Measurements from ENCODE around the gene SH3TC2. TPM values are rescaled to one million over a fixed set of nuclear protein-coding genes. Genes with fewer than 3 reads are reported as not detected.
A peak's percentile ranks its signal among the peaks of the same experiment; 100 is the strongest.
"Not testable (repeated sequence)": the region's sequence is repeated elsewhere in the genome, so short reads cannot be mapped to it uniquely, and the experiment has no call there.

Gene SH3TC2
- 70.0 TPM for total RNA-seq

DNA sequence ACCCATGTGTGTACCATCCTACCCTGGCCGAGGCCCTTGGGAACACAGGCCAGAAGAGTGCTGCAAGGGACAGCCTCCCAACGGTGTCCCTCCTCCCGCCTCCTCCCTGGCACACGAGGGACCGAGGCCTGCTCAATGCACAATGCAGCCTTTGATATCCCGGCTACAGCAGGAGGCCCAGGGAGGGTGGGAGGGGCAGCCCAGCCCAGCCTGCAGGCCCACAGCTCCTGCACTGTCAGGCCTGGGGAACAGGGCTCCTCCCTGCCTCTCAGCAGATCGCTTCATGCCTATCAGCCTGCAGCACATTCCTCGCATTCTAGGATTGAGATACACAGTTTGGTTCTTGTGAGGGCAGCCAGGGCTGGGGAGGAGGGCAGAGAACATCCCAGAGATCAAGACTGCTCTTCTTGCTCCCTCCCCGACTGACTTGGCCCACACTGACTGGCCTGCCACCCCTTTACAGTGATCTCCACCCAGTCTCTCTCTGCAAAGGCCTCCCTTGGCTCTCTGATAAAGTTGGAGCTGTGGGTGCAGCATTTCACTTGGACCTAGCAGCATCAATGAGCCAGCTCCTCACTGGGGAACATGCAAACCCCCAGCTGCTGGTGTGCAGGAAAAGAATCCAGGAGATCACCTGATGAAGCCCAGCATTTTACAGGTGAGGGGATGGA, at the start of gene SH3TC2:
TSS of gene SH3TC2 (minus strand) at position 46 of the 671 bp plus-strand sequence. CDS start at position 6, 40 bp downstream.
- no peak for DNase-seq (ENCODE audit: low spot score)

DNA sequence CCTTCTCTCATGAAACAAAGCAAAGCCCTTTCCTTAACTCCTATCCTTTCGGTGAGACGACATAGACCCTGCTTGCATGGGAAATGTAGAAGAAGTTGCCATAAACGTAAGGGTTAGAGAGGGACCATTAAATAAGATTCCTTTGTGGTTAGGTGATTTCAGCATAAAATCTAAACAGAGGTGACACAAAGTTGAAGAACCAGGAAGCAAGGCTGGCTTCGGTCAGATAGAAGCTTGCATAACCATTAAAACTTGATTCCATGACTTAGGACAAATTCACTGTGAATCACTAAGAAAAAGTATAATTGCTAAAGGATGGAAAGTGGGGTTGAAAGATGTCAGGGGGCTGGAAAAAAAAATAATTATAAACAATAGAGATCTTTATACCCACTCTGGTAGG, 47.5 kb upstream of the SH3TC2 start:
- DNase-seq (ENCODE audit: low spot score), result no peak

DNA sequence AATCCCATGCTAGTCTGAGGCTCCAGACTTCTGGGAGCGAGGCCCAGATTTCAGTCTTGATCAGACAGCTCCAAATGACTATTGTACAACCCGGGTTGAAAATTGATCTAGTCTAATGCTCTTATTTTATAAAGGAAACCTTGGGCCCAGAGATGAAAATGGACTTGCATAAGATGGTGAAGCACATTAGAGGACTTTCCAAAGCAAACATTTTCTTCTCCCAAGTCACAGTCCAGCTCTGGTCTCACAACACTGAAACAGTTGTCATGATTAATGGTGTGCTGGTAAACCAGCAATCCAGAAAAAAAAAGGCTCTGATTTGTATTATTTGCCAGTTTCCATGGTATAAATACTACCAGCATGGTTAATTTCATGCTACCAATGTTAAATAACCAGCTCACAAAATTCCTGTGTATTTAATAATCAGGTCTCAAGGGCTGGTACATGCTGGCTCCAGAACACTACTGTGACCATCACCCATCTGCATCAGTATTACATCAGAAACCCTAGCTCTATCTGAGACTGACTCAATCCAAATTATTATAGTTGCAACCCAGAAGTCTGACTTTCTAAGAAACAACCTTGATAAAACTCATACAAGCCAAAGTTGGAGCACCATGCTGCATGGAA, 45.9 kb upstream of the SH3TC2 start:
- DNase-seq (ENCODE audit: low spot score), result no peak

DNA sequence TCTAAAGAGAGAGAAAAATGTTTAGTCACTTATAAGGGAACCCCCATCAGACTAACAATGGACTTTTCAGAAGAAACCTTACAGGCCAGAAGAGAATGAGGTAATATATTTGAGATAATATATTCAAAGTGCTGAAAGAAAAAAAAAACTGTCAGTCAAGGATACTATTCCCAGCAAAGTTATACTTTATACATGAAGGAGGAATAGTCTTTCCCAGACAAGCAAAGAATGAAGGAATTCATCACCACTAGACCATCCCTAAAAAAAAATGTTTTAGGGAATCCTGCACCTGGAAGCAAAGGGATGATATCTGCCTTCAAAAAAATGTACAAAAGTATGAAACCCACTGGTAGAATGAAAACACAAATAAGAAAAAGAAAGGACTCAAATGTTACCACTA, 37.5 kb upstream of the SH3TC2 start:
- no peak for DNase-seq (ENCODE audit: low spot score)

DNA sequence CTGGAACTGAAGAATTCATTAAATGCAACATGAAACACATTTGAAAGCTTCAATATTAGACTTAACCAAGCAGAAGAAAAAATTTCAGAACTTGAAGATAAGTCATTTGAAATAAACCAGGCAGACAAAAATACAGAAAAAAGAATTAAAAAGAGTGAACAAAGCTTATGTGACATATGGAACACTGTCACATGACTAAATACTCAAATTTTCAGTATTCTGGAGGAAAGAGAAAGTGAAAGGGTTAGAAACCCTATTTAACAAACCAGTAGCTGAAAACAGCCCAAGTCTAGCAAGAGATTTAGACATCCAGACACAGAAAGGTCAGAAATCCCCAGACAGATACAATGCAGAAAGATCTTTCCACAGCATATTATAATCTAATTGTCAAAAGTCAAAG, 37.1 kb upstream of the SH3TC2 start:
- DNase-seq (ENCODE audit: low spot score), result no peak

DNA sequence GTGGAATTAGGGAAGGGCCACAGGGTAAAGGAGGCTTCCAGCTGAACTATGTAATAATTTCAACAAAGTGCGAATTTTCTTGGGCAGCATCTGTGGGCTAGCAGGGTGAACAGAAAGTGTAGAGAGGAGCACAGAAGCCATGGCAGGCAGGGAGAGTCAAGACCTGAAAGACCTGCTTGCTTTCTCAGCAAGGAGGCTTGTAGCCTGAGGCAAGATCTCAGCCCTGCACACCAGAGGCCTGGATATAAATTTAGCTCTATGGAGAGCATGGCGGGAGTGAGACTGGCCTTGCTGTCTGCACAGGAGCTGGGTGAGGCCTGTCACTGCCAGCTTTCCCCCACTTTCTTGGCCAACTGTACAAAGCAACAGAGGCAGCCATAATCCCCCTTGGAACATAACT, 32.1 kb upstream of the SH3TC2 start:
- DNase-seq (ENCODE audit: low spot score), result no peak

DNA sequence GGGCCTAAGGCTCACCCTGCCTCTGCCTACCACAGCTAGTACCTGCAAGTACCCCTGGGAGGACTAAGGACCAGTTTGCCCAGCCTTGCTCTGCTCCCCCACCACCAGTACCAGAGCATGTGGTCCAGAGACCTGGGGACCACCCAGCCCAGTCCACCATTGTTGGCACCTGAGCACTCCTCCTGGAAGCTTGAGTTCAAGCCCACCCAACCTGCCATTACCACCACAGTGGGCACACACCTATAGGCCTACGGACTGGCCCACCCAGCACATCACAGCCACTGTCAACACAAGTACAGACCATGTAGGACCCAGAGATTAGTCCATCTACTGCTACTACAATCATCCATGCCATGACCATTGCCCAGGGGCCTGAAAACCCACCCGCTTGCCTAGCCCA, 30.8 kb upstream of the SH3TC2 start:
- no peak for DNase-seq (ENCODE audit: low spot score)

DNA sequence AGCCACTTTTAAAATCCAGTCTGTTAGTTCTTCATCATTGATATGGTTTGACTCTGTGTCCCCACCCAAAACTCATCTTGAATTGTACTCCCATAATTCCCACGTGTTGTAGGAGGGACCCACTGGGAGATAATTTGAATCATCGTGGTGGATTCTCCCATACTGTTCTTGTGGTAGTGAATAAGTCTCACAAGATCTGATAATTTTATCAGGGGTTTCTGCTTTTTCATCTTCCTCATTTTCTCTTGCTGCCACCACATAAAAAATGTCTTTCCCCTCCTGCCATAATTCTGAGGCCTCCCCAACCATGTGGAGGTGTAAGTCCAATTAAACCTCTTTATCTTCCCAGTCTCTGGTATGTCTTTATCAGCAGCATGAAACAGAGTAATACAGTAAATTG, 26.9 kb upstream of the SH3TC2 start:
- no peak for DNase-seq (ENCODE audit: low spot score)

DNA sequence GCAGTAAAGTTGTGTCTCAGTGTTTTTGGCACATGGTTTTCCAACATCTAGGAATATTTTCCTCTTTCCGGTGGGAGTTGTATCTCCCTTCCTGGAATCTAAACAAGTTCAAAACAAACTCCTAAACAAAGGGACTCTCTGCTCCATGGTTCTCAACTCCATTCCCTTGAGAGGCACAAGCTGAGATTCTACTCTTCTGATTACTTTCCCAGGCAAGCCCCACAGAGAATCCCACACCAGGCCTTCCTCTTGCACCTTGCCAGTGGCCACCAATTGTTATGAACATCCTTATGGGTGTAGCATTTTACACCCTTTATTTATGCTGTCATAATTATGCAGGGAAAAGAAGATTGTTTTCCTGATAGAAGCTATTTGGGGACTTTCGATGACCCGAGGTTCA, 25.8 kb upstream of the SH3TC2 start:
- DNase-seq (ENCODE audit: low spot score), result no peak

DNA sequence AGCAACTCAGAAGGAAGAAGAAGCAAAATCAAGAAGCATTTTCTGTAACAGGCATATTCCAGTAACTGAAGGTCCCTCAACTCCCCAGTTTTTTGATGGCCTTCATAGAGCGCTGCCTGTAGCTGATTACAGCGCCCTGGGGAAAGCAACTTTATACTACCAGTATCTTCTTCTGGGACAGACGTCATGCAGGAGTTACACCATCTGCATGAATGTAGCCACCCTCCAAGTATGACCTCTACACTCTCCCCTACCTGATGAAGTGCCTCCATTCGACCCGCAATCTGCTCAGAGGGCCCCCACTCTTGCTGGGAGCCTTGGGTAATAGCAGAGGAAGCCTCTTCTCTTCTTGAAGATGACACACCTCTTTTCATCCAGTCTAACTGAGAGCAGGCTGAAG, 21.0 kb upstream of the SH3TC2 start:
- DNase-seq (ENCODE audit: low spot score), result no peak

DNA sequence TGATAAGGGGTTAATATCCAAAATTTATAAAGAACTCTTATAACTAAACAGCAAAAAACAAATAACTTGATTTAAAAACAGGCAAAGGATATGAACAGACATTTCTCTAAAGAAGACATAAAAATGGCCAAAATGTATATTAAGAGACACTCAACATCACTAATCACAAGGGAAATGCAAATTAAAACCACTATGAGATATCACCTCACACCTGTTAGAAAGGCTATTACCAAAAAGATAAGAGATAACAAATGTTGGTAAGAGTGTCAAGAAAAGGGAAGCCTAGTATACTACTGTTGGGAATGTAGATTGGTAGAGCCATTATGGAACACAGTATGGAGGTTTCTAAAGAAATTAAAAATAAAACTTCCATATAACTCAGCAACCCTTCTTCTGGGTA, 19.4 kb upstream of the SH3TC2 start:
- DNase-seq (ENCODE audit: low spot score), result no peak

DNA sequence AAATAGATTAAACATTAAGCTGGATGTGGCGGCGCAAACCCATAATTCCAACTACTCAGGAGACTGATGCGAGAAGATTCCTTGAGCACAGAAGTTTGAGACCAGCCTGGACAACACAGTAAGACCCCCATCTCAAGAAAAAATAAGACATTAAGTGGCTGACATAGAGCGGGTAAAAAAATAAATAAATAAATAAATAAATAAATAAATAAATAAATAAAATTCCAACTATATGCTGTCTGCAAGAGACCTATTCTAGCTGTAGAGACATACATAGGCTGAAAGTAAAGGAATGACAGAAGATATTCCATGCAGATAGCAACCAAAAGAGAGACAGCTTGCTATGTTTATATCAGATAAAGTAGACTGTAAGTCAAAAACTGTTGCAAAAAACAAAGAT, 17.4 kb upstream of the SH3TC2 start:
- DNase-seq (ENCODE audit: low spot score), result no peak

DNA sequence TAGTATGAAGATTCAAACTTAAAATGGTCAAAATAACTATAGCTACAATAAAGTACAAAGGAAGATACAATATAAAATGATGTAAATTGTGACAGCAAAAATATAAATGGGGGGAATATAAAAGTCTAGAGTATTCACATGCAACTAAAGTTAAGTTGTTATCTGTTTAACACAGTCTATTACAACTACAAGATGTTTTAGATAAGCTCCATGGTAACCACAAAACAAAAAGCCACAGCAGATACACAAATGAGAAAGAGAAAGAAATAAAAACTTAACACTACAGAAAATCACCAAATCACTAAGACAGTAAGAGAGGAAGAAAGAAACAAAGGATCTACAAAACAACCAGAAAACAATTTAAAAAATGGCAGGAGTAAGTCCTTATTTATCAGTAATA, 17.0 kb upstream of the SH3TC2 start:
- no peak for DNase-seq (ENCODE audit: low spot score)

DNA sequence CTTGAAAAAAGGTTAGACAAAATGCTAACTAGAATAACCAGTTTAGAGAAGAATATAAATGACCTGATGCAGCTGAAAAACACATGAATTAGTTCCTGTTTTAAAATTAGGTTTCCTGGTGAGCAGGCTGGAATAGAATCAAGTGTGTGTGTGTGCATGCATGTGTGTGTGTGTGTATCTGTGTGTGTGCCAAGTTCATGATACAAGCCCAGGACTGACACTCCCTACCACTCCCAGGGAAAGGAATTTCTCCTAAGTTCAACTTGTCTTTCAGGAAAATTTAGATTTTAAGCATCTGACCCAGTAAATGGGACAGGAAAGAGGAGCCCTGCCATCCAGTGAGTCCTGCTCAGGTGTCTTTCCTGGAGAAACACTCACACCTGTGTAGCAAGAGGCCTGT, 11.2 kb upstream of the SH3TC2 start:
- DNase-seq (ENCODE audit: low spot score), result not testable (repeated sequence)

DNA sequence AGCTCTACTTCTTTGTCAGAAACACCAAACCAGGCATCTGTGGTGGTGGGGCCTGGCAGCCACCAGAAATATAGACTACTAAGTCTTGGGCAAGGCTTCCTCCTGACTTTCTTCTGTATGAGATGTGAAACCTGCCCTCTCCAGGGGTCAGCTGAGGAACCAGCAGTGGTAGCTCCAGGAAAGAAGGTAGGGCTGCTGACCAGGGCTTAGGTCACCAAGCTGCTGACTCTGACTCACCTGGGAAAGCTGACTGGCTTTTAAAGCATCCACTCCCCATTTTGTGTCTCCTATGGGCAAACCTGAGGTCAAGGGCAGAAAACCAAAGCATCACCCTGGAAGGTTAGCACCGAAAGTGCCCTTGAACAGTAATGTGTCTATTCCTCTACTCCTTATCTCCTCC, 10.4 kb upstream of the SH3TC2 start:
- no peak for DNase-seq (ENCODE audit: low spot score)

DNA sequence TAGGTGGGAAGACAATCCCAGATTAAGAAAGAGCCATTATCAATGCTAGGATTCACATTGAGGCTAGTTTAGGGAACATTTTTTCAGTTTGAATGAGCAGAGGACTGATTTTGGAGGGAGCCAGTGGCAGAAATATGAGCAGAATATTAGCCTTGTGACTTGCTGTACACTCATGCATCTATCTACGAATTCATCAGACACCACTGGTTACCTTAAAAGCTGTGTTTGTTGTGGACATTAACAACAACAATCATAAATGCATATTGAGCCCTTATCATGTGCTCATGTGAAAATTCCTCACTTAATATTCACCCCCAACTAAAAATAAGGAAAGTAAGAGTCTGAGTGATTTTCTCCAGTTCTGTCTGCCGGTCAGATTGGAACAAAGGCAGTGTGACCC, 9.9 kb upstream of the SH3TC2 start:
- DNase-seq (ENCODE audit: low spot score), result no peak

DNA sequence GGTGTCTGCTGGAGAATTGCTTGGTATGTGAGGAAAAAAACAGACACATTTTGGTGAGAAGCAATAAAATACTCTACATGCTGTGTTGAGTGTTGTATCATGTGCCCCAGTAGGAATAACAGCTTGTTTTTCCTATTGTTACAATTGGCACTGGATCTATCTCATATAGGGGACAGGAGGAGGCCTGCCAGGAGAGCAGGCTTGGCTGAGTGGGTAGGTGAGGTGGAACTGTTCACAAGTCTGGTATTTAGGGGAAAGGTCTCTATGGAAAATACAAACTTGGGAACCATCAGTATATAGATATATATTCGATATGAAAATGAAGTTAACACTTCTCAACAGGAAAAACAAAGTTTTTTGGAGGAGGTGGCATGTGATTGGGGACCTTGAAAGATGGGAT, 9.5 kb upstream of the SH3TC2 start:
- DNase-seq (ENCODE audit: low spot score), result no peak

DNA sequence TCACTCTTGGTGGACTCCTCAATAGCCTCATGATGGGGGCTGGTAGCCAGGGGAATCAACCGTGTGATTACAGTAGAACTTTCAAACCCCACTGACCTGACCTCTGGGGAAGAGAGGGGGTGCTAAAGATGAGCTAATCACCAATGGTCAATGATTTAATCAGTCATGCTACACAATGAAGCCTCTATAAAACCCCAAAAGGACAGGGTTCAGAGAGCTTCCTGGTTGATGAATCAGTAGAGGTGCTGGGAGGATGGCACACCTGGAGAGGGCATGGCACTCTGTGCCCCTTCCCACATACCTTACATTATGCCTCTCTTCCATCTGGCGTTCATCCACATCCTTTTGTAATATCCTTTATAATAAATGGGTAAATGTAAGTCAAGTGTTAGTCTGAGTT, 8.9 kb upstream of the SH3TC2 start:
- DNase-seq (ENCODE audit: low spot score), result no peak

DNA sequence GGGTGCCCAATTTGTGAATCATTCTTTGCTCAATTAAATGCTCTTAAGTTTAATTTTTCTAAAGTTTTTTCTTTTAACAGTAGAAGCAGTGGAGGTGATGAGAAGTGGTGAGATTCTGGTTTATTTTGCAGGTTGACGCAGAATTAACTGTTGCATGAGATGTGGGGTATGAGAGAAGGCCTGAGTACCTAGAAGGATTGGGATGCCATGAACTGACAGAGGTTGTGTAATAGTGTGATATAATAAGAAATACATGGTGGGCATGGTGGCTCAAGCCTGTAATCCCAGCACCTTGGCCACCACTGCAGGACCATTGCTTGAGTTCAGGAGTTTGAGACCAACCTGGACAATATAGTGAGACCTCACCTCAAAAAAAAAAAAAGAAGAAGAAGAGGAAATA, 8.4 kb upstream of the SH3TC2 start:
- DNase-seq (ENCODE audit: low spot score), result no peak

DNA sequence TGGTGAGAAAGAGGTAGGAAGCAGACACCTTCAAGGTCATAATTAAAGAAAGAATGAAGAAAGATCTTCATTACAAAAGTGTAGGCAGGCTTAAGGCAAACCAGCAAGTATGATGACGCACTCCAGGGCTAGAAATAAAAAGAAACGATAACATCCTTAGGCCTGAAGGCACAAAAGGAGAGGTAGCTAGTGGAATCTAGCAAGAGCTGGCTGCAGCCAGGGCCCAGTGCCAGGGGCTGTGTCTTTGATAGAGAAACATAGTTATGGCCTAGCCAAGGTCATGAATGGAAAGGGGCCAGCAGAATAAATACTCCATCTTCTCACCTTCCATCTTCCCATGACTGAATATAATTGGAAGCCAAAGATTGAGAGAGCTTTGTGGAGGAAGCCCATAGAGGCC, 6.8 kb upstream of the SH3TC2 start:
- DNase-seq (ENCODE audit: low spot score), result no peak

DNA sequence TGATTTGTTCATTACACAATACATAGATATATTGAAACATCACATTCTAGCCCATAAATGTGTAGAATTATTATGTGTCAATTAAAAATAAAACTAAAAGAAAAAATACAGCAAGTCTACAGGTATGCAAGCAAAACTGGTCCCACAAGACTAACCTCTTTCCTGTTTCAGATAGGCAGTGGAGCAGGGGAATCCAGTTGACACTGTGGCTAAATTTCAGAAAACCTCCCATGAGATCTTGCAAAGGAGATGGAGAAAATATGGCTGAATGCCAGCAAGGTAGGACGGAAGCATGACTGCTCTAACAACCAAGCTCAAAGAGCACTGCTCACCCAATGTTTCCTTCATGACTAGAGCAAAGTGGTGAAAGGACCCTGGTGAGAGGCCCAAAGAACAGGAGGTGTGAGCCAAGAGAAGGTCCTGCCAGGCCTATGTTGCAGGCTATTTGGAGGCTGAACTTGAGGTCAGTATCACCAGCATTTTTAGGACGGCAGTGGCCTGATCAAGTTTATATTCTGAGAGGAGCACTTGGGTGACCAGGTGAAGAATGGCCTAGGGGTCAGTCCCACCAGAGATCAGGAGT, 1.1 kb upstream of the SH3TC2 start:
- peak; percentile 65 for DNase-seq (ENCODE audit: low spot score)

DNA sequence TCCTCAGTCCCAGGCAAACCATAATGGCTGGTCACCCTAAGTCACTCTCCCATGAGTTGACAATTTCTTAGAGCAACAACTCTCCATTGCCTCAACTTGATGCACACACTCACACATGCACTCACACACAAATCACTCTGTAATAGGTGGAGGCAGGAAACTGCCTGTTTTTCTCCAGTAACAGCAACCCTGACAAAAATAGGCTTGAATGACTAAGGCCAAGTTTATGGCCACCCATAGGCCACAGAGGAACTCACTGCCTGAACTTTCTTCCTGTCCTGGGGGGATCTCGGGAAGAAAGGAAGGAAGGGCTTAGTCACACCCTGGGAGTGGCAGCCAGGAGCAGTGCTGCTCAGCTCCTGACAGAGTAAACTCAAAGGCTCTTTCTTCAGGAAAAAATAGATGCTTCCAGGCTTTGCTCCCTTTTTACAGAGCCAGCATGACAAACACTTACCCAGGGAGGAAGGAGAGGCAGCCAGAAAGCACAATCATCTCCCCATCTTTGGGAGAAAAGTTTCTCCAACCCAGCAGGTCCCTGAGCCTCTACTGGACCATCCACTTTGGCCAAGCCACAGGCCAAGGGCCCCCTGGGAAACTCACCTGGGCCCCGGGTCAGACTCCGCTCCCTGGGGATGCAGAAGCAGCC, 368 bp downstream of the SH3TC2 start:
- no peak for DNase-seq (ENCODE audit: low spot score)

DNA sequence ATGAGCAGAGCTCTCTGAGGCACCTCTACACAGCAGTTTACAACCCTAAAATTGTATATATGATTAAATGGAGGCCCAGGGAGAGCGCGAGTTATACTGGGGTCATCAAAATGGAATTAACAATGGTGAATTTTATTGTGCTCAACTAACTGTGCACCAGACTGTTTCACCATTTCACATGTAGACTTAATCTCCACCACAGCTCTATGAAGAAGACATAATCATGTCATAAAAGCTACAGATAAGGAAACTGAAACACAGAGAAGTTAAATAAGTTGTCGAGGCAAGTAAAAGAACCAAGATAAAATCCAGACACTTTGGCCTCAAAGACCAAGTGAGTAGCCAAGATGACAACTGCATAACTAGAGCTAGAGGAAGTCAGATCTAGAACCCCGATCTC, 1.5 kb downstream of the SH3TC2 start:
- DNase-seq (ENCODE audit: low spot score), result no peak
